Fibroblast of lung (primary cell): ENCODE data around the gene P3R3URF.

ENCODE experiments used
- EZH2 ChIP-seq: IDR thresholded peaks from 2 replicates; pipeline ENCODE4 v1.5.1; 2012; ENCODE audit warnings: low read length, control low read depth, mild to moderate bottlenecking; ENCODE audit errors: missing control alignments
- TF ChIP-seq, protein P1 (sequence below), 2 donors: IDR thresholded peaks in 1 of 2; conservative IDR thresholded peaks in 1 of 2; 1 replicate in 1 of 2; 2 replicates in 1 of 2; pipeline ENCODE4 v1.5.1; 2011 to 2012; ENCODE audit warnings: low read length in 2 of 2, control low read depth in 1 of 2, inconsistent platforms in 1 of 2, low read depth in 1 of 2, mild to moderate bottlenecking in 1 of 2

DNA sequence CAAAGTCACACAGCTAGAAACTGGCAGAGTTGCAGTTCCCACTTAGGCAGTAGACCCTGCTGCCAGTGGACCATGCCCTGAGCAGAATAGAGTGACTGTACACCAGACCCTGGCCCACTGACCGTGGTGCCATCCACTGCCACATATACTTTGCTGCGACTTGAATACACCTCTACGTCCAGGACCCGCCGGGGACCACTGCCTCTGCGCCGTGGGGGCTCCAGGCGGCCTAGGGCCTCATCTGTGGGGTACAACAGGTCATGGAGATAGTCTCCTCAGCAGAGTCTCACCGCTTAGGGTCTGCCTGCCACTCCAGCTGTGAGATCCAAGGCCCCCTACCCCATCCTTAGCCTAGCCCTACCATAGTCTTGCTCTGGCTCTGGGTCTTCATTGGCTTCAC is 20.3 kb upstream of the P3R3URF start:
- TF ChIP-seq, protein P1, sequence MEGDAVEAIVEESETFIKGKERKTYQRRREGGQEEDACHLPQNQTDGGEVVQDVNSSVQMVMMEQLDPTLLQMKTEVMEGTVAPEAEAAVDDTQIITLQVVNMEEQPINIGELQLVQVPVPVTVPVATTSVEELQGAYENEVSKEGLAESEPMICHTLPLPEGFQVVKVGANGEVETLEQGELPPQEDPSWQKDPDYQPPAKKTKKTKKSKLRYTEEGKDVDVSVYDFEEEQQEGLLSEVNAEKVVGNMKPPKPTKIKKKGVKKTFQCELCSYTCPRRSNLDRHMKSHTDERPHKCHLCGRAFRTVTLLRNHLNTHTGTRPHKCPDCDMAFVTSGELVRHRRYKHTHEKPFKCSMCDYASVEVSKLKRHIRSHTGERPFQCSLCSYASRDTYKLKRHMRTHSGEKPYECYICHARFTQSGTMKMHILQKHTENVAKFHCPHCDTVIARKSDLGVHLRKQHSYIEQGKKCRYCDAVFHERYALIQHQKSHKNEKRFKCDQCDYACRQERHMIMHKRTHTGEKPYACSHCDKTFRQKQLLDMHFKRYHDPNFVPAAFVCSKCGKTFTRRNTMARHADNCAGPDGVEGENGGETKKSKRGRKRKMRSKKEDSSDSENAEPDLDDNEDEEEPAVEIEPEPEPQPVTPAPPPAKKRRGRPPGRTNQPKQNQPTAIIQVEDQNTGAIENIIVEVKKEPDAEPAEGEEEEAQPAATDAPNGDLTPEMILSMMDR (conservative IDR thresholded peaks at IDR 0.05 in 1 of 2, IDR thresholded peaks at IDR 0.05 in 1 of 2; ENCODE audit: low read depth in 1 of 2, low read length in 2 of 2): no peak
- no peak for TF ChIP-seq EZH2
